PC-3 (cell line): ENCODE data around the gene ABCC8.

Source experiments
- CTCF ChIP-seq: fragments of 300-600 bp; sonication (generic); conservative IDR thresholded peaks from 2 replicates; pipeline ENCODE4 v1.5.1; 2017; ENCODE audit warnings: antibody characterized with exemption, low read depth, mild to moderate bottlenecking, low read length
- EZH2 ChIP-seq: fragments of 300-600 bp; sonication (generic); IDR thresholded peaks from one replicate; pipeline ENCODE4 v1.6.1; 2017; ENCODE audit warnings: antibody characterized with exemption, mild to moderate bottlenecking, low read length; ENCODE audit not compliant: unreplicated experiment
- EZH2phosphoT487 ChIP-seq: fragments of 300-600 bp; sonication (generic); IDR thresholded peaks from 2 replicates; pipeline ENCODE4 v1.6.1; 2018; ENCODE audit warnings: mild to moderate bottlenecking, antibody characterized with exemption, low read length, borderline replicate concordance

DNA sequence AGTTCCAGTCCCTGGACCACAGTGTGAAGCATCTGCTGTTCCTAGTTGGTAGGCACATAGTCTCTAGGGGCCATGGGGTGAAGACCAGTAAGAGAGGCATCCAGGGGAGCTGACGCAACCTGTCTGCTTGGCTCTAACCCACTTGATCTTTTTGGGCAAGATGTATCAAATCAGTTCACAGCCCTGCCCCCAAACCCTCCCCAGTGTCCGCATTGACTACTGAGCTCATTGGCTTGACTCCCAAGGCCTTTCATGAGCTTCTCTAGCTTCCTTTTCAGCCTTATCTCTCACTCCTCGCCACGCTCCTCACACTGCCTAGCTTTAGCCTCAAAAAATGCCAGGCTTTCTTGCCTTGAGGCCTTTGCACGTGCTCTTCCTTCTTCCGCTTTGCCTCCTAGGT lies 29.7 kb upstream of the ABCC8 start:
- no peak for TF ChIP-seq CTCF
- no peak for TF ChIP-seq EZH2
- TF ChIP-seq EZH2phosphoT487: no peak
